Dermis blood vessel endothelial cell (primary cell): ENCODE measurements around the gene PC. TPM values are rescaled to one million over a fixed set of nuclear protein-coding genes. Genes with fewer than 3 reads are reported as not detected.

Experiments used
- DNase-seq: peaks from one replicate; pipeline ENCODE4 v3.0.0; 2010
- total RNA-seq: library from RNA; depleted of rRNA; stranded (reverse); fragments of >200 nt; gene quantifications from 2 replicates; pipeline ENCODE4 v1.2.3, GENCODE V29; 2014

PC gene
- total RNA-seq, 1 donor from 2014 or later, result 10.2 TPM

DNA sequence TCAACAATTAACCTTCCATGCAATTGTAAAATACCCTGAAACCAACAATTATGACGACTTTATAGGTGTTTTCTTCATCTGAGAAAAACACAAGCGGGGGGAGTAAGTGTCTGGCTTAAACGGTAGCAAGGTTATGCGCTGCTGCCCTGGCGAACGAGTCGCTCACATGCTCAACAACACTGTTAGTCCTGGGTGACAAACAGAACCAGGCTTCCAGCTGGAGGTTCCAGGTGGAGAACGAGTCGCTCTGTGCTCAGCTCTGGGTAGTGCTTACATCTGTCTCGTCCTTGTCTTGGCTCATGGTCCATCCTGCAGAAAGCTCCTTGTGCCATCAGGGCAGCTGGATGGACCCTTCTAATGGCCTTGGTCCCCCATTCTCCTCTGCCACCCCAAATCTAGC lies 48.2 kb downstream of the PC start:
- no peak for DNase-seq

DNA sequence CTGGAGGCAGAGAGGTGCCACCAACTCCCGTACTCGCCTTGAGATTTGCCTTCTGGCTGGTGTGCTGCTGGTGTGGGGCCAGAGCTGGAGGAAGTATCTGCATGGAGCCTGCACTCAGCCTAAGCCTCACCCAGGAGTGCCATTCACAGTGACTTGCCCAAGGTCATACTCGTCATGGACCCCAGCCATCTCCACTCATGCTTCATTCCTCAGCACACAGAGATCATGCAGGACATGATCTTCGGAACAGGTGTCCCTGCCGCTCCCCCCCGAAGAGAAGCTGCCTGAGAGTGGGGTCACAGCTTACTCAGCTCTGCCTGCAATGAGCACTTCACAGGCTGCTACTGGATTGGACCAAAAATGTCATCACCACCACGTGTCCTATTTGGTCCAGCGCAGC lies 49.0 kb downstream of the PC start:
- DNase-seq, result no peak

DNA sequence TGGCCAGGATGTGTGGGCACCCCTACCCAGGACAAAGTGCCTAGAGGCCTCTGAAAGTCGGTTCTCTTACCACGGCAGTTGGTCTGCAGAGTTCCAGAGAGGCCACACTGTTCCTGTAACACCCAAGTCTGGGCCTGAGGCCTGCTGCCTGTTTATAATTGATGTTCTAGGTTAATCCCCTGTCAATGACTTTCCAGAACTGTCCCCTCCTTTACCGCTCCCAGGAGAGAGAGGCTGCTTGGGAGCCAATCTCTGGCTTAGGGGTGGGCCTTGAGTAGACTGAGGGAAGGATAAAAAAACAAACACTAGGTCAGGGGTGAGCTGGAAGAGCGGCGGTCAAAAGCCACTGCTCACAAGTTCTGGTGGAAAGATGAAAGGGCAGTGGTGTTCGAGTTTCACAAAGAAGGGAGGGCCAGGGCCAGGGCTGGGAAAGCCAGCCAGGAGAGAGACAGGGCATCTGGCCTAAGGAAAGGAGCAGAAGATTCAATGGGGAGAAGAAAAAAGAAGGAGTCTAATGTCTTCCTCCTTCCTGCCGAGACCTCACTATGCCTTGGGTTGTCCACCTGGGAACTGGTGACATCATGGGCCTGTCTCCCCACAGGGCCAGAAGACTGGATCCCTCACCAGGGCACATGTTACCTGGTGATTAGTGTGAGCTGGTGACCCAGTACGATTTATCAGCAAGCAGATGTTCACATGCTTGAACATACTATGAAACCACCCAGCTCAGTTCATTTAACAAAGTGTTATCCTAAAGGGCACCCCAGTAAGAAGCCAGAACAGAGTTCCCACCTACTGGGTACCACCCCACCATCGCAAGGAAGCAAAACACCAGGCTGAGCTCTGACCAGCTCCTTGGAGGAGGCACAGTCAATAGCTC lies 50.2 kb downstream of the PC start:
- DNase-seq, result no peak

DNA sequence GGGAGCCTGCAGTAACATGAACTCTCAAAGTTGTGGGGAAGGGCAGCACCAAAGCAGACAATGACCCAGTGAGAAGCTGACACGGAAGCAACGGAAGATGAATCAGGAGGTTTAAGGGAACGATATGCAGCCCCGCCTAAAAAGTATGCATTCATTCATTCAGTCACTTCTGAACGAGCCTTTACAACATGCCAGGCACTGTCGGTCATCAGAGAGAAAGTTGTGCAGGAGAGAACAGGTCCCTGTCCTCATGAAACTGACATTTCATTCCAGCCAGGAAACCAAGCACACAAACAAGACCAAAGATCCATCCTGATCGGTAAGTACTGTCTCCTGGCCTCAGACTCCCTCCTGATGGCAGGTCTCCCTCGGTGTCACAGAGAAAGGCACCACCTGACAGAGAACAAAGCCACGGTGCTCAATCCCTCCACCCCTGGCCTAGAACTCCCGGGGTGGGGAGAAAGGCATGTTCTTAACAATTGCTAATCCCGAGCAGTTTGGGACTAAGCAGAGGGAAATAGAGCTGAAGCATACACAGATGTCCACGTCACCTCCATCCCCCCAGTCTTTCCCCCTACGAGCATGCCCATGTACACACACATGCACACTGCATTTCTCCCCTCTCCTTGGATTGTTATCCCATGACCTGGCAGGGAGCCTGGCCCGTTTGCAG lies 52.0 kb downstream of the PC start:
- peak; percentile 23 for DNase-seq

DNA sequence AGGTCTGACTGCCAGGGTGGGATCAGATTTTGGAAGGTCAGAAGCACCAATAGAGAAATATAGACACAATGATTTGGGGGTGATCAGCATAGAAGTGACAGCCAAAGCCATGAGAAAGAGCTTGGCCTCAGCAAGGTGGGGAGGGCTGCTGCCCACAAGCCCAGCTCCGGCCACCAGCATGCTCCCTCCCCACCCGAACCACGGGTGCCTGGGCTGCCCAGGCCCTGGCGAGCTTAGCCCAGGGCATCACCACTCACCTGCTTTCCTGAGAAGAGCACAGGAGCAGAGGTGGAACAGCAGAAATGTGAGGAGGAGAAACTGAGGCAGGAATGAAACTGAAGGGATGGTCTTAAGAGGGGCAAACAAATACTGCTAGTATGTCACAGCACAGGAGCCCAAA lies 52.6 kb downstream of the PC start:
- DNase-seq, result no peak

DNA sequence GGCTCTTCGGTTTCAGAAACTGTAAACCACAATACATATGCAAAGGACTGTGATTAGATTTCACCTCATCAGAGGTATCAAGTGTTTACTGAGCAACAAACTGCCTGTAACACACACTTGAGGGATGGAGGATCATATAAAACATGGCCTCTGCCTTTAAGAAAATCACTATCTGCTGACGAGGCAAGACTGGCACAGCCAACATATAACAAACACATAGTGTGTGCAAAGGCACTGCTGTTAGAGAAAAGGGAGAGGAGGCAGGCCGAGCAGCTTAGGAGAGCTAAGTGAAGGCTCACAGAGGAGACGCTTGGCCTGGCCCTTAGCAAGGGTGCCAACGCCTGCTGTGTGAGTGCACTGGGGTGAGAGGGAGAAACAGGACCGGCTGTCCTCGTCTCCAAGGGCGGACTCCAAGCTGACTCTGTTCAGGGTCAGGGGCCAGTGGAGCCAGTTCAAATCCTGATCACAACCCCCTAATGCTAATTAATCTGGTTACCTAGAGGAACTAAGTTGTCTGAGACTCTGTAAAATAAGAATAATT lies 53.1 kb downstream of the PC start:
- no peak for DNase-seq

DNA sequence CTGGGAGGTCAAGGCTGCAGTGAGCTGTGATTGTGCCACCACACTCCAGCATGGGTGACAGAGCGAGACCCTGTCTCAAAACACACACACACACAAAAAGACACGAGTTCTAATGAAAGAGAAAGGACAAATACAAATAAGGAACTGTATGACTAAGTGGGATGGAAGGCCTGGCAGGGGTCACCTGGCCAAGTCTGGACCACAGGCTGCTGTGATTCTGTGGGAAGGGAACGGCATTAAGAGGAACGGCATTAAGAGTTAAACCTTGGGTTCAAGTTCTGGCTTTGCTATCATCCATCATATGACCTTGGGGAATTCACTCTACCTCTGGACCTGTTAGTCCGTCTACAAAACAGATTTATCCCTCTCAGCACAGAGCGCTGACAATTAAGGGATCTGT lies 53.6 kb downstream of the PC start:
- no peak for DNase-seq

DNA sequence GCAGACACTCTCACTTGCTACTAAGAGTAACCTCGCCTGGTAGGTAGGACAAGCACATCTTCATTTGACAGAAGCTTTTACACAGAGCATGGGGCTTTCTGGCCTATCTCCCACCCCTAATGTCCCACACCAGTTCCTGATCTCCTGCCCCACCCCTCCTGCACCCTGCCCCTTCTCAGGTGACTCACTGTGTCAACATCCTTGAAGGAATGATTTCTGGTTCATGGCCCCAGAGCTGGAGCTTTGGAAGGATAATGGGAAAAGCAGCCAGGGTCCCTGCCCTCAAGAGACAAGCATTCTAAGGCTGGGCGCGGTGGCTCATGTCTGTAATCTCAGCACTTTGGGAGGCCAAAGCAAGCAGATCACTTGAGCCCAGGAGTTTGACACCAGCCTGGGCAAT lies 54.1 kb downstream of the PC start:
- peak; percentile 29 for DNase-seq

DNA sequence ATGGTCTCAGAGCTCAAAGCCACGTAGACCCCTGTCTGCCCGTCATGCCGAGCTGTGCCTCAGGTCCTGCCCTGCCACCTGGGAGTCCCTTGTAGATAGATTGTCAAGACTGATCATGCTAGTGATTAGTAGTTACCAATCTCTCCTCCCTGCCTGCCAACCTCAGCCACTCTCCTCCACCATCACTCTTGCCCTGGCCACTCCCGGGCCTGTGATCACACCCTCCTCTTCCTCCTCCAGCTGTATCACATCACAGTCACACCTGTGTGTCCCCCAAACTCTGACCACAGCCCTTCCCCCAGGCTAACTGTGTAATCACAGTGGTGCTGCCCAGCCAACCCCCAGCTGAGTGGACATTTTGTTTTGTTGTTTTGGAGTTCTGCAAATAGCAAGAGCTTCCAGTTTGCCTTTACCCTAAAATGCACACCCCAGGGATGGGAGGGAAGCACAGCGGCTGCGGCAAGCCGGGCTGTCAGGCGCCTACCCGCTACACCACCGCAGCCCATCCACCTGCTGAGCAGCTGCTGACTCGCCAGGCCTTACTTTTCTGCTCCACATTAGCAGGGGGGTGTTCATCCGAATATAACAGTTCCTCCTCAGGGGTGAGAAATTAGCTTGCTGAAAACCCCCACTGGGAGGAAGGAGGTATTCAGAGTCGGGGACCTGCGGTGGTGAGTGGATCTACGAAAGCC lies 55.6 kb downstream of the PC start:
- DNase-seq, result no peak

DNA sequence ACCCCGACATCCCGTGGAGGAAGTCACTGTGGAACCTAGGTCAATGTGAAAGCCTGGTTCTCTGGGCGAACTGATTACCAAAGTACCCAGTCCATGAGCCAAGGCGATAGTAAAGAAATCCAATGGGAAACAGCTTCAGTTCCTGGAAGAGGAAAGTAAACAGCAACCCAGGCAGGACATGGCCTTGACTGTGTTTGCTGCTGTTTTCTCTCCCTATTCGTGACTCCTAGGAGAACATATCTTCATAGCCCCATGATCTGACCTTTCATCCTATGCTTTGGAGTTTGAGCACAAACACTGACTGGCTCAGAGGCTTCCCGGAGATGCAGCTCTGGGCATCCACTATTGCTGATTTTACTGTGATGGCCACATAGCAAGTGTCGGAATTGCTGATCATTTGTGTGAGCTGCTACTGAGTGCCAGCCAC lies 56.2 kb downstream of the PC start:
- no peak for DNase-seq

DNA sequence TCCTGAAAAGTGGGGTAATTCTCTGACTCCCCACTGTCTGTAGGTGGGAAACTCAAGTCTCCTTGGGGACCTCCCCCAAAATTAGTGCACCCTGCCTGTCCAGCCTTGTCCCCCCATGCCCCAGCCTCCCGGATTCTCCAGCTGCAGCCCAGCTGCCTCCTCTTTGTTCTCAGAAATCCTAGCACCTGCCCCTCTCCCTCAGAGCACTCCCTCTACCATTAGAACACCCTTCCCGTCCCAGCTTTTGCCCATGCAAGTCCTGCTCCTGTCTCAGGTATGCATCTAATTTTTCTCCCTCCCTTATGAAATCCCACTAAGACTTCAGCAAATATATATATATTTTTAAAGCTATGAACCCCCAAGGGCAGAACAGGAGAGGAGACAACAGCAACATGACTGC lies 64.0 kb downstream of the PC start:
- DNase-seq, result no peak

DNA sequence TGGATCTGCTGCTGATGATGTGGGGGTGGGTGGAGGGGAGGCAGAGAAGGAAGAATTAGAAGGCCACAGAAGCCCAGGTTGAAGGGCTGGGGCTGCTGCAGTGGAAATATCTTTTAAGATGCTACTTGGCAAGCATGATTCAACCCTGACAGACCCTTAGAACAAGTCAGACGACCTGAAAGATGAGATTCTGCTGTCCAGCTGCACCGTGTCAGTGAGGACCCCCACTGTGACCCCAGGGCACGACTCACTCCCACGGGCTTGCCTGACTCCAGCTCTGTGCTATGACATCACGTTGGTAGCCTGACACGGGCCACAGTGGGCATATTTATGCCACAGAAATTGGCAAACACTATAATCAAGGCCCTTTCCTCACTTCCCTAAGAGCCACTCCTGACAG lies 65.3 kb downstream of the PC start:
- no peak for DNase-seq

DNA sequence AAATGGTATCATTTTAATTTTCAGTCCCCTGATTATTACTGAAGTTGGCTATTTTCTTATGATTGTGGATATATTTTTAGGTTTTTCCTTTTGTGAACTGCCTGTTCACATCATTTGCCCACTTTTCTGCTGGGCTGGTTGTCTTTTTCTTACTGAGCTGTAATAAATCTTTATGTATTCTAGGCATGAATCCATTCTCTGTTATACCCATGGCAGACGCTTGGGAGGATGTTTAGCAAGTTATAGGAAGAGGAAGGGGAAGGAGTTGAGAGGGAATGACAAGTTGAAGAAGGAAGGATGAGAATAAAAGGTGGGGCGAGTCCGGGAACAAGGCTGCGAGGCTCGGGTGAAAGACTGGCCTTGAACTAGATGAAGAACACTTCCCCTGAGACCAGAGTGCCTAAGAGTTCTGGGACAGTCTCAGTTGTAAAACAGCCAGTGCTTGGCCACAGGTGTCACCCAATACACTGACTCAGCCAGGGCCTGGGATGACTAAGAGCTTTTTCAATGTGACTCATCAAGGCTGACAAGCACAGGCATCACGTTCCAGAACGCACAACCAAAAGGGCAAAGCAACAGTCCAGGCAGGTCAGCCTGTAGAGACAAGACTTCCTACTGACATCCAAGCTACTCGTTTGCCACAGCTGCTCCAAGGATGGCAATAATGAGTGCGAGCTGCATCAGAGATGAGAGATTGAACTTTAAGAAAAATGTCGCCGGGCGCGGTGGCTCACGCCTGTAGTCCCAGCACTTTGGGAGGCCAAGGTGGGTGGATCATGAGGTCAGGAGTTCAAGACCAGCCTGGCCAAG lies 66.1 kb downstream of the PC start:
- peak; percentile 88 for DNase-seq

DNA sequence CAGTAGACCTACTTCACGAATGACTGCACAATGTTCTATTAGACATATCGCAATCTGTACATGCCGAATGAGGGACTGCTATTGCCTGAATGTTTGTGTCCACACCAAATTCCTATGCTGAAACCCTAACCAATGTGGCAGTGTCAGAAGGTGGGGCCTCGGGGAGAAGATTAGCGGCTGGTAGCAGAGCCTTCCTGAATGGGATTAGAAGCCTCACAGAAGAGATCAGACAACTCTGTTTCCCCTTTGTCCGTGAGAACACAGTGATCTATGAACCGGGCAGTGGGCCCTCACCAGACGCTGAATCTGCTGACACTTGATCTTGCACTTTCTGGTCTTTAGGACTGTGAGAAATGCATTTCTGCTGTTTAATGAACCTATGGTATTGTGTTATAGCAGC lies 68.2 kb downstream of the PC start:
- no peak for DNase-seq

DNA sequence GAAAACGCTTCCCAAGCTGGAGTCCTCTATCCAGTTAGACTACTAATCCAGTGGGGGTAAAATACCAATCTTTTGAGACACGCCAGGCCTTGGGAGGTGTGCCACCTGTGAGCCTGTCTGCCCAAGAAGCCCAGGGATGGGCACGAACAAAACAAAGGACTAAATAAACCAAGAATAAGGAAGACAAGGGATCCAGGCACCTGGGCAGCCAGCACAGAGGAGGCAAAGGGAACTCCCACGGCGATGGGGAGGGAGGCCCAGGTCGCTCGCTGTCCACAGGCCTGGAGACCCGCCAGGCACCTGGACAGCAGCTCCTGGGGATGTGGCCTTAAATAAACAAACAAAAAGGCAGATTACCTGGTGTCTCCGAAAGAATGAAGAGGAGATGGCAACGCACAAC lies 69.9 kb downstream of the PC start:
- no peak for DNase-seq

DNA sequence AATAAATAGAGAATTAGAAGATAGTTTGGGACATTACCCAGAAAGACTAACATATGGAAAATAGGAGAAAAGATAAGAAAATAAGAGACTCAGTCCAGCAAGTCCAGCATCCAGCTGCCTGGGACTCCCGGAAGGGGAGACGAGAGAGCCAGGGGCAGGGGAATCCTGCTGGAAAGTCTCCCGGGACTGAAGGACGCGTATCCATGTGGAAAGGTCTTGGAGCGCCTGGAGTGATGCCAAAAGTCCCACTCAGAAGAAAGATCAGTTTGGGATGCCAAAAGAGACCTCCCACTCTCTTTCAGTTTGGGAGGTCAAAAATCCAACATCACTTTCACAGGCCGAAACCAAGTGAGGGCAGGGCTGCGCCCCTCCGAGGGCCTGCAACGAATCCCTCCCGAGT lies 70.7 kb downstream of the PC start:
- no peak for DNase-seq

DNA sequence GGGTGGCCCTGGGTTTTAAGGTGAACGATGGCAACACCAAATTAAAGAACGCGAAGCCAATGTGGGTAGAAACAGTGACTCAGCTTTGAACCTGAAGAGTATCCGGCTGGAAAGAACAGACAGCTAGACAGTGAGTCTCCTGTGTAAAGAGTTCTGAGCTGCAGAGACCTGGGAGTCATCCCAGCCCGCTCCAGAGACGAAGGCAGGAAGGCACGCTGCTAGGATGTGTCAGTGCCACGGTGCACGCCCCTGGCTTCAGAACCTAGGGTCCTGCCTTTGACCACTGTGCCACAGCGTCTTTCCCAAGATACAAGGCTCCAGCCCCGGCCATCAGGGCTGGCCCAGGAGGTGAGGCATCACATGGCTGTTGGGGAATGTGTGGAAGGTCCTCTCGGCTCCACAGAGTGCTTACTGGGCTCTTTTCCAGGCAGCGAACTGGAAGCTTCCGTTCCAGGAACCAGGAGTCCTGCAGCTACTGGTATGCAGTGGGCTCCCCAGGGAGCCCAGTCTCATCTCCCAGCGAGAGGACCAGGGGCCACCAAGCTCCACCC lies 71.4 kb downstream of the PC start:
- no peak for DNase-seq

DNA sequence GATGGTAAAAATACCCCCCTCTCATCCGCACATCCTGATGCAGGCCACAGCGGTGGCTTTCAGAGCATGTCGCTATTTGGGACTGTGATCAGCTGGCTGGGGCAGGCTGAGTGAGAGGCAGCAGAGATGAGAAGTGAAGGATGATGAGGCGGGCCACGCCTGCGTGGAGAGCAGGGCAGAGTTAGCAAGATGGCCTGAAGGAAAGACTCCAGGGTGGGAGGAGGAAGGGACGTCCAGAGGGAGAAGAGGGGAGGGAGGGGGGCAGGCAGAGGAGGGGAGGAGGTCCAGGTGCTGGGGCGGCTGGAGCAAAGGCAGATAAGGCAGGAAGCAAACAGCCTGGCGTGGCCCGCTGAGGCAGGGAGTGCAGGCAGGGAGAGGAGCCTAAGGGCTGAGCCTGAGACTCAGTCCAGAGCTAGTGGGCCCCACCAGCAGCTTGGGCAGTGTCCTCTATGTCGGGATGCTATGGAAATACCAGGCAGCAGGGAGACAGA lies 72.2 kb downstream of the PC start:
- no peak for DNase-seq

DNA sequence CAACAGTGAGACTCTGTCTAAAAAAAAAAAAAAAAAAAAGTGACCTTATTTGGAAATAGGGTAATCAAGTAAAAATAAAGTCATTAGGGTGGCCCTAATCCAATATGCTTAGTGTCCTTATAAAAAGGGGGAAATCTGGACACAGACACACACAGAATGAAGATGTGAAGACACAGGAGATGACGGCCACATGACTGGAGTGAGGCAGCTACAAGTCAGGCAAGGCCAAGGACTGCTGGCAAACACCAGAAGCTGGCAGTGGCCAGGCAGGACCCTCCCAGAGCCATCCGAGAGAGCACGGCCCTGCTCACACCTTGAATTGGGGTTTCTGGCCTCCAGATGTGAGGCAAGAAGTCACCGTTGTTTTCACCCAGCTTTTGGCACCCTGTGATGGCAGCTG lies 72.7 kb downstream of the PC start:
- DNase-seq, result no peak

DNA sequence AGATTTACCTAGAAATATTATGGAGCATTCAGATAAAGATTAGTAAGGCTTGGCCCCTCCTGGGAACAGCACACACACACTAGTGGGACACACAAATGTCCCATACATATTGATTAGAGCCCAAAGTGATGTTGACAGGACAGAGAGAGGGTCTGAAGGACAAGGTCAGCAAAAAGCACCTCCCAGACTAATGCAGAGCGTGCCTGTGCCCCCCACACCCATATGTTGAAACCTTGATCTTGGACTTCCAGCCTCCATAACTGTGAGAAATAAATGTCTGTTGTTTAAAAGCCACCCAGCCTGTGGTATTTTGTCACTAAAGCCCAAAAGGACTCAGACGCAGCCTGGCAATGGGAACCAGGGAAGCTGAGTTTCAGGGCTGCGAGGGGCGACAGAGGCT lies 73.7 kb downstream of the PC start:
- DNase-seq, result no peak

DNA sequence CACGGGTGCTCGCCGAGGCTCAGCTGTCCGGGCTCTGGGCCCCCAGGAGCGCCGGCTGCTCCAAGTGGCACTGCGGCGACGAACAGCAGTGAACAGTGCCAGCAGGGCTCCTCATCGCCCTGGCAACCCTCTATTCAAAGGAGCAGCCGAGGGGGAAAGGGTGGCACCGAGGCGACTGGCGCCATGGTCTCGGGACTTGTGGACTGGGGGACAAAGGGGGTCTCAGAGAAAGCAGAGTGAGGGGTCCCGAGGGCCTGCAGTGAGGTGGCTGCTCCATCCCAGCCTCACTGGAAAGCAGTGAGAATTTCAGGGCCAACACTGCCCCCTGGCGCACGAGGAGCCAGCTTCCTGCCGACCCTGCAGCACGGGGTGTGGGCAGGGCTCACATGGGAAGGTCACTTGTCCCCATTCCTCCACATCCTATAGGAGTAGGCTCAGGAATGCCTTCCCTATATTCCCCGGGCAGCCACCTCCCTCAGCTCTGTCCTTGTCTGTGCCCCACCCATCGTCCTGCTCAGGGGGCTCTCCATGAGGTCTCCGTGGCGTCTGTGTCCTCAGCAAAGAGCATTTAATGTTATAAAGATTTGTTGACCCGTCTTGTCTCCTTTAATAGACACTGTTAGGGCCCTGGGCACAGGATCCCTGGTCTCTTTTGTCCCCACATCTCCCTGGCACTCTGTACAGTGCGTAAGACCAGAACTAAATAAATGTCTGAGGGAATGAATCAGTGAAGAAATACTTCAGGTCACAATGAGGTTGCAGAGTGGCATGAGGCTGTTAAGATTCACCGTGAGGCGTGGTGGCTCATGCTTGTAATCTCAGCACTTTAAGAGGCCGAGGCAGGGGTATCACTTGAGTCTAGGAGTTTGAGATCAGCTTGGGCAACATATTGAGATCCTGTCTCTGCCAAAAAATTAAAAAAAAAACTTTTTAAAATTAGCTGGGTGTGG lies 74.9 kb downstream of the PC start:
- peak; percentile 76 for DNase-seq
